ENCODE measurements around the gene DCC. TPM values are rescaled to one million over a fixed set of nuclear protein-coding genes. Genes with fewer than 3 reads are reported as not detected.

Gene DCC
- total and polyA plus RNA-seq, 2 donors (not counting 1 experiment from before 2014, with no cell fraction given): not detected

DNA sequence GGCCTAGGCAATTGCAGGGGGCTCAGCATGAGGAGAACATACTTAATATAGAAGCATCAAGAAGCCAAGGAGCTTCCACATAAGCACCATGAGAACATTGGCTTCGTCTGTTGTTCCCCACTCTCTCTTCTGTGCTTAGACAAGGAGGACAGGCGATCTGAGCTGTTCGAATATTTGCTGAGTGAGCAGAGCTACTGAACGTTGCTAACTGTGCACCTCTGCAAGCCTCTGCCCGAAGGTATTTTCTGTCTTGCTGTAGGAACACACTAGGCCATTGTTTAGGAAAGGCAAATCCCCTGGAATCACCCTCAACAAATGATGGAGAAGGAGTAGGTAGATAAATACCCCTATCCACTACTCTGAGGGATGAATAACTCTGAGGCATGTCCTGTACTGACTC, 813.8 kb downstream of the DCC start:
- H3K9me3 ChIP-seq (ENCODE audit: control extremely low read depth in 1 of 3, control insufficient read depth in 2 of 3, insufficient read depth in 1 of 3, low read length in 2 of 3): no peaks in the 10 kb centered on the region
- intact Hi-C loops (cut with micrococcal nuclease): no loop called here
- ATAC-seq (ENCODE audit: low read depth) (no peak), DNase-seq (no peak)
- H3K9ac ChIP-seq (ENCODE audit: low read length): no peak overlapping the region
- H3K4me3 ChIP-seq (ENCODE audit: control extremely low read depth in 1 of 5, extremely low read depth in 1 of 5, insufficient read depth in 1 of 5, low read depth in 2 of 5, low read length in 4 of 5): no peak overlapping the region
- TF ChIP-seq, protein P1, sequence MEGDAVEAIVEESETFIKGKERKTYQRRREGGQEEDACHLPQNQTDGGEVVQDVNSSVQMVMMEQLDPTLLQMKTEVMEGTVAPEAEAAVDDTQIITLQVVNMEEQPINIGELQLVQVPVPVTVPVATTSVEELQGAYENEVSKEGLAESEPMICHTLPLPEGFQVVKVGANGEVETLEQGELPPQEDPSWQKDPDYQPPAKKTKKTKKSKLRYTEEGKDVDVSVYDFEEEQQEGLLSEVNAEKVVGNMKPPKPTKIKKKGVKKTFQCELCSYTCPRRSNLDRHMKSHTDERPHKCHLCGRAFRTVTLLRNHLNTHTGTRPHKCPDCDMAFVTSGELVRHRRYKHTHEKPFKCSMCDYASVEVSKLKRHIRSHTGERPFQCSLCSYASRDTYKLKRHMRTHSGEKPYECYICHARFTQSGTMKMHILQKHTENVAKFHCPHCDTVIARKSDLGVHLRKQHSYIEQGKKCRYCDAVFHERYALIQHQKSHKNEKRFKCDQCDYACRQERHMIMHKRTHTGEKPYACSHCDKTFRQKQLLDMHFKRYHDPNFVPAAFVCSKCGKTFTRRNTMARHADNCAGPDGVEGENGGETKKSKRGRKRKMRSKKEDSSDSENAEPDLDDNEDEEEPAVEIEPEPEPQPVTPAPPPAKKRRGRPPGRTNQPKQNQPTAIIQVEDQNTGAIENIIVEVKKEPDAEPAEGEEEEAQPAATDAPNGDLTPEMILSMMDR (IDR thresholded peaks at IDR 0.05): no peak
- TF ChIP-seq EZH2 (IDR thresholded peaks at IDR 0.05; ENCODE audit: borderline replicate concordance, insufficient read depth, low read depth, low read length, poor library complexity, severe bottlenecking): no peak
- no peak overlapping the region for H2AFZ ChIP-seq (ENCODE audit: insufficient read depth, low read depth, low read length, poor library complexity, severe bottlenecking)
- H3K27ac ChIP-seq (ENCODE audit: low read length in 2 of 2): no peak overlapping the region
- Mint-ChIP-seq H3K4me1 (no peaks in the 10 kb centered on the region), H3K4me3 (no peak overlapping the region), H3K27ac (no peak overlapping the region), H3K9me3 (ENCODE audit: insufficient read depth) (peaks cover 2% of the 10 kb centered on the region), H3K27me3 (no peaks in the 10 kb centered on the region)
- WGBS (ENCODE audit: insufficient coverage): 87% methylated on average over 4 of the region's 5 CpGs
- CTCF ChIA-PET: no interaction called here
- H3K79me2 ChIP-seq (ENCODE audit: control insufficient read depth, insufficient read depth, low read length): no peaks in the 10 kb centered on the region
- POLR2A ChIA-PET: no interaction called here
- H3K27me3 ChIP-seq (replicated peaks in 1 of 4; ENCODE audit: control extremely low read depth in 1 of 4, control insufficient read depth in 3 of 4, insufficient read depth in 4 of 4, low read length in 3 of 4): no peaks in the 10 kb centered on the region
- no peaks in the 10 kb centered on the region for H3K36me3 ChIP-seq (replicated peaks in 1 of 2; ENCODE audit: control extremely low read depth in 1 of 2, control insufficient read depth in 1 of 2, extremely low read depth in 1 of 2, insufficient read depth in 2 of 2, low read length in 1 of 2)
- no peaks in the 10 kb centered on the region for H4K20me1 ChIP-seq (ENCODE audit: control insufficient read depth, insufficient read depth, low read length, poor library complexity, severe bottlenecking)
- no peaks in the 10 kb centered on the region for H3K4me1 ChIP-seq (ENCODE audit: control insufficient read depth in 2 of 2, insufficient read depth in 2 of 2, low read length in 2 of 2)
- no peak overlapping the region for H3K4me2 ChIP-seq (replicated peaks; ENCODE audit: low read depth, low read length, poor library complexity, severe bottlenecking)

DNA sequence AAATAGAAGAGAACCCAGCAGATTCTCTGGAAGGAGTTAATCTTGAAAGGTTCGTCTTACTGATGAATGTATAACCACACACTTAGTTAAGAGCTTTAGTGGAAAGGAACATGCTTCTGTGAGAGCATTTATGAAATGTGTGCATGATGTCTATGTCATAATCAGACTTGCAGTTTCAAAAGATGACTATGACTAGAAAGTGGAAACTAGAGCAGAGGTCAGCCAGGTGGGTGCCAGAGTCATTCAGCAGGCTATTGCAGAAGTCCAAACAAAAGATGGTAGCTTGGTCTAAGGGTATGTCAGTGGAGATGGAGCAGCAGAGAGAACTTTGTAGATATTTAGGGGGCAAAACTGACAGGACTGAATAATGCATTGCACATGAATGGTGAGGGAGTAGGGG, 825.8 kb downstream of the DCC start:
- no CpG with 5 or more reads among the region's 1 CpG for WGBS (ENCODE audit: insufficient coverage)
- H3K9me3 Mint-ChIP-seq (ENCODE audit: insufficient read depth): no peaks in the 10 kb centered on the region
- intact Hi-C loops (cut with micrococcal nuclease): no loop called here
- DNase-seq: no peak
- Histone ChIP-seq H3K4me1 (ENCODE audit: control insufficient read depth in 2 of 2, insufficient read depth in 2 of 2, low read length in 2 of 2) (no peaks in the 10 kb centered on the region), H3K27ac (ENCODE audit: low read length in 2 of 2) (no peak overlapping the region), H3K9ac (ENCODE audit: low read length) (no peak overlapping the region), H3K9me3 (ENCODE audit: control extremely low read depth in 1 of 3, control insufficient read depth in 2 of 3, insufficient read depth in 1 of 3, low read length in 2 of 3) (no peaks in the 10 kb centered on the region), H3K4me3 (ENCODE audit: control extremely low read depth in 1 of 5, extremely low read depth in 1 of 5, insufficient read depth in 1 of 5, low read depth in 2 of 5, low read length in 4 of 5) (no peak overlapping the region), H3K79me2 (ENCODE audit: control insufficient read depth, insufficient read depth, low read length) (no peaks in the 10 kb centered on the region), H4K20me1 (ENCODE audit: control insufficient read depth, insufficient read depth, low read length, poor library complexity, severe bottlenecking) (no peaks in the 10 kb centered on the region), H3K36me3 (replicated peaks in 1 of 2; ENCODE audit: control extremely low read depth in 1 of 2, control insufficient read depth in 1 of 2, extremely low read depth in 1 of 2, insufficient read depth in 2 of 2, low read length in 1 of 2) (no peaks in the 10 kb centered on the region), H2AFZ (ENCODE audit: insufficient read depth, low read depth, low read length, poor library complexity, severe bottlenecking) (no peak overlapping the region), H3K4me2 (replicated peaks; ENCODE audit: low read depth, low read length, poor library complexity, severe bottlenecking) (no peak overlapping the region), H3K27me3 (replicated peaks in 1 of 4; ENCODE audit: control extremely low read depth in 1 of 4, control insufficient read depth in 3 of 4, insufficient read depth in 4 of 4, low read length in 3 of 4) (no peaks in the 10 kb centered on the region)
- no peak overlapping the region for H3K4me3 Mint-ChIP-seq
- ATAC-seq (ENCODE audit: low read depth): no peak
- no peaks in the 10 kb centered on the region for H3K4me1 Mint-ChIP-seq
- ChIA-PET POLR2A (no interaction called here), CTCF (no interaction called here)
- H3K27ac Mint-ChIP-seq: no peak overlapping the region
- TF ChIP-seq, protein P1 (IDR thresholded peaks at IDR 0.05): no peak
- TF ChIP-seq EZH2 (IDR thresholded peaks at IDR 0.05; ENCODE audit: borderline replicate concordance, insufficient read depth, low read depth, low read length, poor library complexity, severe bottlenecking): no peak
- no peaks in the 10 kb centered on the region for H3K27me3 Mint-ChIP-seq

All from B cell (primary cell).